ENCODE measurements around the gene LY6G6C. TPM values are rescaled to one million over a fixed set of nuclear protein-coding genes. Genes with fewer than 3 reads are reported as not detected.

The LY6G6C gene
- total RNA-seq, 1 donor from 2014 or later, result 0.66 TPM

DNA sequence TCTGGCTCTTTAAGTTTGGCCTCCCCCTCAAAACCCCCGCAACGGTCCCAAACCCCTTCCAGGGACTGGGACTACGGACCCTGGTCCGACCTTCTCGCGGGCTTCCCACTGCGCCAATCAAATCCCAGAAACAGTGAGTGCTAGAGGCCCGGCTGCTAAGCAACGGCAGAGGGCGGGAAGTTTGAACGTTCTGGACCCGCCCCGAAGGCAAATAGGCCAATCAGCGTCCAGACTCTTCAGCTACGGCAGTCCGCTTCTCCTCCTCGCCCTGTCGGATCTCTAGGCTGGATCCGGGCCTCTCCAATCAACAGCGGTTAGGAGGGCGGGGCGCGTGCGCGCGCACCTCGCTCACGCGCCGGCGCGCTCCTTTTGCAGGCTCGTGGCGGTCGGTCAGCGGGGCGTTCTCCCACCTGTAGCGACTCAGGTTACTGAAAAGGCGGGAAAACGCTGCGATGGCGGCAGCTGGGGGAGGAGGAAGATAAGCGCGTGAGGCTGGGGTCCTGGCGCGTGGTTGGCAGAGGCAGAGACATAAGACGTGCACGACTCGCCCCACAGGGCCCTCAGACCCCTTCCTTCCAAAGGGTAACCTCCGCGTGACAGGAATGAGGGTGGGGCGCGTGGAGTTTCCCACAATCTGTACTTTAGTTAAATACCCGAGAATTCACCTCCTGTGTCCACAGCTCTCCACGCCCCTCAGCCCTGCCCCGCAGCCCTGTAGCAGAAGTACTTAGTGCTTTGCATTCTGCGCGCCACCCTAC, 18.3 kb upstream of the LY6G6C start, which contains the start of gene MSH5:
Gene MSH5, plus strand, starts transcription at position 367 of the 758 bp plus-strand sequence. CDS start 462 bp downstream, outside the sequence.
- Histone ChIP-seq H3K79me2 (ENCODE audit: insufficient read depth, low read length) (peaks cover 27% of the 10 kb centered on the region), H3K4me2 (ENCODE audit: low read length) (peak within 1 kb of the TSS; percentile 96), H3K4me3 (ENCODE audit: insufficient read depth, low read depth, low read length) (peak within 1 kb of the TSS; percentile 75), H3K9ac (ENCODE audit: low read length) (peak within 1 kb of the TSS; percentile 80), H3K36me3 (ENCODE audit: insufficient read depth, low read length) (no peaks in the 10 kb centered on the region), H2AFZ (ENCODE audit: low read depth, low read length) (peak within 1 kb of the TSS; percentile 83), H3K27ac (ENCODE audit: low read depth, low read length) (peak within 1 kb of the TSS; percentile 65), H3K9me3 (ENCODE audit: insufficient read depth, low read depth, low read length) (no peaks in the 10 kb centered on the region), H3K4me1 (ENCODE audit: insufficient read depth, low read length) (peaks cover 27% of the 10 kb centered on the region), H4K20me1 (ENCODE audit: insufficient read depth, low read length) (peaks cover 7% of the 10 kb centered on the region), H3K27me3 (ENCODE audit: insufficient read depth, low read length) (no peaks in the 10 kb centered on the region)
- Mint-ChIP-seq H3K4me3 (ENCODE audit: unreplicated experiment) (peak within 1 kb of the TSS; percentile 99), H3K36me3 (ENCODE audit: low read depth, unreplicated experiment) (peaks cover 10% of the 10 kb centered on the region), H3K9me3 (ENCODE audit: unreplicated experiment) (no peaks in the 10 kb centered on the region), H3K27ac (ENCODE audit: unreplicated experiment) (peak within 1 kb of the TSS; percentile 99), H3K4me1 (ENCODE audit: low read depth, unreplicated experiment) (peaks cover 32% of the 10 kb centered on the region), H3K27me3 (ENCODE audit: low read depth, unreplicated experiment) (no peaks in the 10 kb centered on the region)
- FAIRE-seq, result no peak
- TF ChIP-seq CTCF (IDR thresholded peaks at IDR 0.05; ENCODE audit: insufficient read depth, low read depth, low read length) (no peak), EZH2 (IDR thresholded peaks at IDR 0.05; ENCODE audit: insufficient read depth, low read length) (no peak)
- peak; percentile 97 for DNase-seq (ENCODE audit: low read depth)

GRCh38 chr6:31737991-31738979, 16.7 kb upstream of the LY6G6C start:
- Histone ChIP-seq H2AFZ (ENCODE audit: low read depth, low read length) (peak overlapping the region; percentile 57), H3K4me1 (ENCODE audit: insufficient read depth, low read length) (peaks cover 39% of the 10 kb centered on the region), H3K27me3 (ENCODE audit: insufficient read depth, low read length) (no peaks in the 10 kb centered on the region), H3K4me2 (ENCODE audit: low read length) (peak overlapping the region; percentile 93), H3K36me3 (ENCODE audit: insufficient read depth, low read length) (peaks cover 10% of the 10 kb centered on the region), H3K27ac (ENCODE audit: low read depth, low read length) (peak overlapping the region; percentile 54), H3K79me2 (ENCODE audit: insufficient read depth, low read length) (peaks cover 42% of the 10 kb centered on the region), H4K20me1 (ENCODE audit: insufficient read depth, low read length) (peaks cover 22% of the 10 kb centered on the region), H3K4me3 (ENCODE audit: insufficient read depth, low read depth, low read length) (peak overlapping the region; percentile 18), H3K9me3 (ENCODE audit: insufficient read depth, low read depth, low read length) (no peaks in the 10 kb centered on the region), H3K9ac (ENCODE audit: low read length) (peak overlapping the region; percentile 50)
- Mint-ChIP-seq H3K27ac (ENCODE audit: unreplicated experiment) (peak overlapping the region; percentile 99), H3K9me3 (ENCODE audit: unreplicated experiment) (no peaks in the 10 kb centered on the region), H3K4me1 (ENCODE audit: low read depth, unreplicated experiment) (peaks cover 34% of the 10 kb centered on the region), H3K36me3 (ENCODE audit: low read depth, unreplicated experiment) (peaks cover 17% of the 10 kb centered on the region), H3K27me3 (ENCODE audit: low read depth, unreplicated experiment) (no peaks in the 10 kb centered on the region), H3K4me3 (ENCODE audit: unreplicated experiment) (peak overlapping the region; percentile 99)
- FAIRE-seq, result peak; percentile 9
- peak; percentile 78 for DNase-seq (ENCODE audit: low read depth)
- no peak for TF ChIP-seq CTCF (IDR thresholded peaks at IDR 0.05; ENCODE audit: insufficient read depth, low read depth, low read length)
- no peak for TF ChIP-seq EZH2 (IDR thresholded peaks at IDR 0.05; ENCODE audit: insufficient read depth, low read length)

All from astrocyte (in vitro differentiated cells and primary cell).